LoVo (cell line): ENCODE measurements around the gene ELL.
"Not testable (repeated sequence)": the region's sequence is repeated elsewhere in the genome, so short reads cannot be mapped to it uniquely, and the experiment has no call there.

Experiments
- DNase-seq: peaks from one replicate; pipeline ENCODE4 v3.0.0-alpha.2; 2016; ENCODE audit warnings: low spot score

Gene ELL

GRCh38 chr19:18521692-18522123 is at the start of gene ELL:
ELL (minus strand) TSS chr19:18522070; CDS start chr19:18522055, 15 bp downstream.
- DNase-seq, result no peak

GRCh38 chr19:18568367-18568766 is 46.5 kb upstream of the ELL start:
- no peak for DNase-seq

GRCh38 chr19:18566953-18567352 is 45.1 kb upstream of the ELL start:
- DNase-seq, result no peak

- DNase-seq, result no peak
These were observed 40.2 kb upstream of the ELL start for GRCh38 chr19:18562086-18562485.

- DNase-seq, result no peak
These were observed 37.8 kb upstream of the ELL start for GRCh38 chr19:18559685-18560084.

- DNase-seq, result no peak
These were observed 36.7 kb upstream of the ELL start for GRCh38 chr19:18558604-18559003.

GRCh38 chr19:18558202-18558555 is 36.3 kb upstream of the ELL start:
- DNase-seq, result no peak

- peak; percentile 99 for DNase-seq
These were observed 35.7 kb upstream of the ELL start, which contains the start of gene KXD1 for GRCh38 chr19:18557411-18558201. KXD1 (plus strand) TSS chr19:18557870; CDS start chr19:18562057, 4,187 bp downstream.

- DNase-seq, result no peak
These were observed 29.8 kb upstream of the ELL start for GRCh38 chr19:18551631-18552030.

- peak; percentile 66 for DNase-seq
These were observed 22.1 kb upstream of the ELL start for GRCh38 chr19:18543814-18544475.

- peak; percentile 91 for DNase-seq
These were observed 21.3 kb upstream of the ELL start, which contains the start of gene FKBP8 for GRCh38 chr19:18542941-18543813. FKBP8 (minus strand) TSS chr19:18543573; CDS start chr19:18541970, 1,603 bp downstream.

- DNase-seq, result no peak
These were observed 20.4 kb upstream of the ELL start for GRCh38 chr19:18541992-18542940.

GRCh38 chr19:18541258-18541991 is 19.6 kb upstream of the ELL start:
- no peak for DNase-seq

GRCh38 chr19:18540200-18540599 is 18.3 kb upstream of the ELL start:
- not testable (repeated sequence) for DNase-seq

- DNase-seq, result no peak
These were observed 17.5 kb upstream of the ELL start for GRCh38 chr19:18539372-18539771.

GRCh38 chr19:18538115-18538514 is 16.2 kb upstream of the ELL start:
- DNase-seq, result no peak

GRCh38 chr19:18537431-18537830 is 15.6 kb upstream of the ELL start:
- DNase-seq, result no peak

- DNase-seq, result no peak
These were observed 14.6 kb upstream of the ELL start for GRCh38 chr19:18536475-18536874.

- DNase-seq, result no peak
These were observed 11.2 kb upstream of the ELL start for GRCh38 chr19:18533058-18533457.

GRCh38 chr19:18532168-18532890 is 10.5 kb upstream of the ELL start:
- no peak for DNase-seq
